NCI-H446 (cell line): ENCODE results near the gene POMT1.

Source experiments
- DNase-seq, 2 experiments: peaks; one replicate each; lab custom pipeline; 2025; lab: John Stamatoyannopoulos, UW

The POMT1 gene

DNA sequence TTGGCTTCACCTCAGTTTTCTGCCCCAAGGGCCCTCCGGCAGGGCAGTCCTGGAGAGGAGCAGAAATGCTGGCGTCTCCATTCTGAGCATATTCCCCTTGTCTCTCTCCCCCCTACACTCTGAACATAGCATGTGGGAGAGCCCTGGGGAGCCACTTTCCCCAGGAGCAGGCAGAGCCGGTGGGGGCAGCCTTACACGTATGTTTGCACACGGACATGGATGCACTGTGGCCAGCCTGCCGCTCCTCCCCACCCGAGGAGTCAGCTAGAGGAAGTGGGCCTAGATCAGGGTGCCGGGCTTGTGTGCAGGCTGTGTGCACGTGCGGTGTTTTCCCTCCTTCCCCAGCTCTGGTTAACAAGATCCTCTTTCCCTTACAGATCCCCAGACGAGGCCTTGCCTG lies 25.4 kb upstream of the POMT1 start:
- DNase-seq = no peak

DNA sequence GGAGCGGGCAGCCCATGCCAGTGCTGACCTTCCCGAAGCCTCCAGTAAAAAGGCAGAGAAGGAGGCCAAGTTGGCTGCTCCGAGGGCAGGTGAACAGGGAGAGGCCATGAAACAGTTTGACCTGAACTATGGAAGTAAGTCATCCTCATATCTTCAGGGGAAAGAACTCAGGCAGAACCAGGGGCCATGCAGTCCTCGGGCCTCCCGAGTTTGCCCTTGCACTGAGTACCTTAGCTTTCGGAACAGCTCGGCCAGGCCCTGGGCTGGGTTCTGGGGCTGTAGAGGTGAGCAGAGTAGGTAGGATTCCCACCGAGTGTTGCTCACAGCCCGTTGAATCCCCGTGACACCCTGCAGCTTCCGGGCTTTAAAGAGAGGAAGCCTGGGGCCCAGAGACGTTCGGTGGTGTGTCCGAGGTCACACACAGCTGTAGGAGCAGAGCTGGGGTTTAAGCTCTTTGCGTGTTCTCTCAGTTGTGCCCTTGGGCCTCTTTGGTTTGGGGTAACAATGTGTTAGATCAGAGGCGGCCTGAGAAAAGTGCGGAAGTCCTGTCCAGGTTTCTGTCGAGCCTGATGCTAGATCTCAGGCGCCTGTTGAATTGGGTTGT lies 24.8 kb upstream of the POMT1 start:
- DNase-seq = no peak

DNA sequence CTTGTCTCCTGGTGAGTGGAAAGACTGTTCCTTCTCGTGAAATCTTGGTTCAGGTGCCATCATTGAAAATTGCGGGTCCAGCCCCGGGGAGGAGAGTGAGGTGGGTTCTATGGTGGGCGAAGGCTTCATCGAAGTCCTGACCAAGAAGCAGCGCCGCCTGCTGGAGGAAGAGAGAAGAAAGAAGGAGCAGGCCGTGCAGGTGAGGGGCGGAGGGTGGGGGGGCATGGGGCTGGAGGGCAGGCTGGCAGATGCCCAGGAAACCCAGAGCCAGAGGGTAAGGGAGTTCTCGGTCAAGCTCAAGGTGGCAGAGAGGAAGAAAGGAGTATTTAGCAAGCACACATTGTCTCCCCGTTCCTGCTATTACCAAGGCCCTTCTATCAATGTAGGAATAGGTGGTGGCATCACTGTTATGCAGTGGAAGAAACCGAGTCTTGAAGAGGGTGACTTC lies 24.3 kb upstream of the POMT1 start:
- no peak for DNase-seq

DNA sequence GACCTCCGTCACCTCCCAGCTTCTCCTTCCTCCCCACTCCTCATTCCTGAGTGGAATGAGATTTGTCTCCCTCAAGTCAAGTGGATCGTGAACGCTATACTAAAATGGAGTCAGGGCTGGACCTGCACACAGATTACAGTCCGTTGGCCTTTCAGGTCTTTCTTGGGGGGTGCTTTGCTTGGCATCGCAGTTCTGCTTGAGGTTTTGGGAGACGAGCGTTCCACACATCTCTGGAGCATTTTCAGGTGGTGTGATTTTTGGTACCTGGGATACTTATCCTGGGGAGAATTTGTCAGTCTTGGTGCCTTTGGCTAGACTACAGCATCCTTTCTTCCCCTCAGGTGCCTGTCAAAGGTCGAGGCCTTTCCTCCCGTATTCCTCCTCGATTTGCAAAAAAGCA lies 23.8 kb upstream of the POMT1 start:
- DNase-seq = no peak

DNA sequence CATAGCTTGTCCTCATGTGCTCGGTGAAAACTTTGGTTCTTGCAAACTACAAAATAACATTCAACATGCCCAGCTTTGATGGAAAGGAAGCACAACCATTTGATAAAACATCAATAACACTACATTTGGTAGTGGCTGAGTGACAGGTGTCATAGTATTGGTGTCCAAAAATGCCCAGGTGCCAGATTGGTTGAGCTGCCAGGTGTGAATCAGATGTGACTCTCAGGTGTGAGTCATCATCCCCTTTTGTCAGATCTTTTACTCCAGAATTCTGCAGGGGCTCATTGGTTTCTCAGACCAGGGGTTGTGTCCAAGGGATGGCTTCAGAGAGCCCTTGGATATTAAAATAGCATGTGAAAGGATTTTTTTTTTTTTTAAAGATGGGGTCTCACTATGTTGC lies 22.5 kb upstream of the POMT1 start:
- no peak for DNase-seq

DNA sequence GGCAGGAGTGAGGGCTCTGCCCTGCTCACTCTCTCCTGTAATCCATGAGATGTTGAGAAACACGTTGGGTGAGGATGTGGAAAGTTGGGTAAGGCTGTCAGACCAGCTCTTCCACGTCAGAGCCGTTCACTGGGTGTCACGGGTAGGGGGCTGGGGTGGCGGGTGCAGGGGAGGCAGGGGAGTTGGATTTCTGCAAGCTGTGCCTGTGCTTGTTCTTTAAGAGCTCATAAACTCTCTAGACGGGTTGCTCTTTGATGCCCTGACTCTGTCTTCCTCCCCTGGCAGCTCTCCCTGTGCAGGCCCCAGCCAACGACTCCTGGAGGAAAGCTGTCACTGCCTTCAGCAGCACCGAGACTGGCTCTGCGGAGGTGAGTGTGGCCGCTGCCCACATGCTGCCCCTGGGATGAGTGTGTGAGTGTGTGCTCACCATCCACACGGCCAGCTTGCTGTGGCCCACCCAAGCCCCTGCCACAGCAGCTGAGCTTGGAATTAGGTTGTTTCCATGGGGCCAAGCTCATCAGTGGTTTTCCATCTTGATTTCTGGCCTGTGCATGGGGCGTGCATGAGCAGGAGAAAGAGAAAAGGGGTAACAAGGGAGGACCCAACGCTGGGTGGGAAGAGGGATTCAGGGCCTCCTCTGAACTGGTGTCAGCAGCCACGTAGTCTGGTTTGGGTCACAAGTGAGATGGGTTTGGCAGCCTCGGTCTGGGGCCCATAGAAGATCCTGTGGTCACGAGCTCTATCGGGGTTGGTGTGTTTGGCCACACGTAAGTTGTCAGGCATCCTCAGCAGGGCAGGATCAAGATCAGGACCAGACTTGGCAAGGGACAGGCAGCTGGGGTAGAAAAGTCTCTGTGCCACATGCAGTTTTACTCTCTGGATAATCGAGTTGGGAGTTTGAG lies 21.0 kb upstream of the POMT1 start:
- DNase-seq = no peak

DNA sequence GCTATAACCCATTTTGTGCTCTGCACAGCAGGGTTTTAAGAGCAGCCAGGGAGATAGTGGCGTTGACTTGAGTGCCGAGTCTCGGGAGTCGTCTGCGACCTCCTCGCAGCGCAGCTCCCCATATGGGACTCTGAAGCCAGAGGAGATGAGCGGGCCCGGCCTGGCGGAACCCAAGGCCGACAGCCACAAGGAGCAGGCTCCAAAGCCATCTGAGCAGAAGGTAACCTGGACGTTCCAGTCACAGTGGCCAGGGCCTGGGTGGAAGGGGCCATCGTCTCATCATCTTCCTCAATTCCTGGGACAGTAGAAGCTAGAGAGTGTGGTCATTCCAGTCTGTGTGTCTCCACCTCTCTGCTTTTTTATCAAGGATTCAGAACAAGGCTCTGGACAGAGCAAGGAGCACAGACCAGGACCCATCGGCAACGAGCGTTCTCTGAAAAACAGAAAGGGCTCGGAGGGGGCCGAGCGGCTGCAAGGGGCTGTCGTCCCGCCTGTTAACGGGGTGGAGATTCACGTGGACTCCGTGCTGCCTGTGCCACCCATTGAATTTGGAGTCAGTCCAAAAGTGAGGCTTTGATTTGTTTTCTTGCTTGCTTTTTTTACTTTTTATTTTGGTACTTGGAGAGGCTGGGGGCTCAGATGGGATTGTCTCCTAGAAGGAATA lies 20.2 kb upstream of the POMT1 start:
- no peak for DNase-seq

DNA sequence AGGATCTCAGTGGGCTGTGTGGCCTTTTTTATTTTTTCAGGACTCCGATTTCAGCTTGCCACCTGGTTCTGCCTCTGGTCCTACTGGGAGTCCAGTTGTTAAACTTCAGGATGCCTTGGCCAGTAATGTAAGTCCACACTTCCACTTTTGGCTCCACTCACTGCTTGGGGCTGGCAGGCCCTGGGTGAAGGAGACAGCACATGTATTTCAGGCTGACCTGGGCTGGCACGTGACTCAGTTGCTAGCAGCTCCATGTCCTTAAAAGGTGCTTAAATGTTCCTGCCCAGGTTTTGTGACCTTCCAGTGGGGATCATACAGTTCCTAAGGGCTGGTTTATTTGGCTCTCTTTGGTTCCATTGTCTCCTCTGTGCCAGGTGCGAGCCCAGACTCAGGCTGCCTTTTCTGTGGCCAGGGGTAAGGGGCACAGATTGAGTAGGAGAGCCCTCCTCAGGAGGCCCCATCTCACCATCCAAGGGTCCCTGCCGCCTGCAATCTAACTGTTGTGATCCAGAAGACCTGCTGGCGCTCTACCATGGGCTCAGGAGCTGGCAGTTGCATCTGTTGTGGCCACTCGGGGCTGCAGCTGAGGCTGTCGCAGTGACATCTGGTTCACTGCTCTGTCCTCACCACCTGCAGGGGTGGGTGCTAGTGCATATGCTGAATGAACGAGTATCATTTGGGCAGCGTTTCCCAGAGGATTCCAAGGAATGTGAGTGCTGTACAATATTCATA lies 19.2 kb upstream of the POMT1 start:
- DNase-seq = no peak

DNA sequence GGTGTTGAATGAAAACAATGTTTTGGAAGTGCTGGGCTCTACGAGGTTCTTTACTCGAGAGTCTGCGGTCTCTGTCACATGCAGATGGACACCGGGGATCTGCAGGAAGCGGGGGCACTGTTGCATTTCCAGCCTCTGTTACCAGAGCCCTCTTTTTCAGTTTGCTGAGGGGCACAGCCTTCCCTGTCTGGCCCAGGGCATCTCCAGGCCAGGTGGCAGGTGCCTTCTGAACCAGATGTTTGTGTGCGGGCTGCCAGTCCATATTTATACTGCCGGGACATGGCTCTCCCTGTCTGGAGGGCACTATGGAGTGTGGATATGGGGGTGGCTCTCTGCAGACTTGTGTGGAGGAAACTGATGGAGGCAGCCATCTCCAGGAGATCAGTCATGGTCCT lies 18.7 kb upstream of the POMT1 start:
- no peak for DNase-seq

DNA sequence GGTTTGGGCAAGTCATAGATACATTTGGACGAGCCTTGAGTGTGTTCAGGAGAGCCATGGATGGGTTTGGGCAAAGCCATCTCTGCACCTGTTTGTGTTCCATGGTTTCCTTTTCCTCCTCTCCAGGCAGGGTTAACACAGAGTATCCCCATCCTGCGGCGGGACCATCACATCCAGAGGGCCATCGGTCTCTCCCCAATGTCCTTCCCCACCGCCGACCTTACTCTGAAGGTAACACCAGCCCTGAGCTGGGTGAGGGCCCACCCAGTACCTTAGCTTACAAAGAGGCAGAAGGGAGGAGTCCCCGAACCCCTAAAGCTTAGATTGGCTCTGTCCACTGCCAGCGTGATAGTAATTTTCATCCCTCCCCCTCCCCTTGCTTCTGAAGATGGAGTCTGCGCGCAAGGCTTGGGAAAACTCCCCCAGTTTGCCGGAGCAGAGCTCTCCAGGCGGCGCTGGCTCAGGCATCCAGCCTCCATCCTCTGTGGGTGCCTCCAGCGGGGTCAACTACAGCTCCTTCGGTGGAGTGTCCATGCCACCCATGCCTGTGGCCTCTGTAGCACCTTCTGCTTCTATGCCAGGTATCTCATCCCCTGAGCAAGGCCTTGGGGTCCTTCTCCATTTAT lies 18.0 kb upstream of the POMT1 start:
- no peak for DNase-seq

DNA sequence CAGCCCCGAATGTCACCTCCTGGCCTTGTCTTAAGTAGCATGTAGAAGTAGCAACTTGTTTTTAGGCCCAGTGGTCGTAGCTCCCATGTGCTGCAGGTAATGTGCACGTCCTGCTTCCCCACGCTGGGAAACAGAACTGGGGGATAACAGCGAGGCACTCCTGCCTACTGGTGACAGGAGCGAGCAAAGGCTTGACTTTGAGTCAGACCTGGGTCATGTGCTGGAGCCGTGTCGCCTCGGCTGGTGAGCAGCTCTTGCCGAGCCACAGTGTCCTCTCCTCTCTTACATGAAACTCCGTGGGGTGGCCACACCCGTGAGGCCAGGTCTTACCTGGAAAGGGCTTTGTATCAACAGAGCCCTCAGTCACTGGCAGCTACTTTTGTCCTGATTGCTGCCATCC lies 17.5 kb upstream of the POMT1 start:
- no peak for DNase-seq

DNA sequence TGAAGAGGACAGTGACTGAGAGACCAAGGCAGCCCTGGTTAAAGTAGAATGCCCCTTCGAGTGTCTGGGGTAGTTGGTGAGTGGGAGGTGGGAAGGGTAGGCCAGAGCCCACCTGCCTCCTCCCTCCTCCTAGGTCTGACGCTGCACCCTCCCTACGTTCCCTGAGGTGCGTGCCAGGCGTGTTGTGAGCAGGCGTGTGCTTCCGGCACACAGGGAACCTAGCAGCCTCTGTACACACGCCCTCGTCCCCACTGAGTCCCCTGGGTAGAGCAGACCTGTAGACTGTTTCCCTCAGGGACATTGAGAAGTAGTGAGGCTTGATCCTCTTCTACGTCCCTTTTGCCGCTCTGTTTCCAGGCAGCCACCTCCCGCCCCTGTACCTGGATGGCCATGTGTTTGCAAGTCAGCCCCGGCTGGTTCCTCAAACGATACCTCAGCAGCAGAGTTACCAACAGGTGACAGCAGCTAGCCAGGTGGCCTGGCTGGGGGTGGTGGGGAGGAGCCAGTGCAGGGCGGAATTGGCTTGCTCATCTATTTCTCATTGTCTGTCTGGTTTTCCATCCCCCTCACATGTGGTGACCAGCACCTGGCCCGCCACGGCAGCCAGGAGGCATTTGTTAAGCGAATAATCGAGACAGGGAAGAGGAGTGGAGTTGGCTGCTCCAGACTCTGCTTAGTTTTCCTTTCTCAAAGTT lies 16.8 kb upstream of the POMT1 start:
- DNase-seq = no peak

DNA sequence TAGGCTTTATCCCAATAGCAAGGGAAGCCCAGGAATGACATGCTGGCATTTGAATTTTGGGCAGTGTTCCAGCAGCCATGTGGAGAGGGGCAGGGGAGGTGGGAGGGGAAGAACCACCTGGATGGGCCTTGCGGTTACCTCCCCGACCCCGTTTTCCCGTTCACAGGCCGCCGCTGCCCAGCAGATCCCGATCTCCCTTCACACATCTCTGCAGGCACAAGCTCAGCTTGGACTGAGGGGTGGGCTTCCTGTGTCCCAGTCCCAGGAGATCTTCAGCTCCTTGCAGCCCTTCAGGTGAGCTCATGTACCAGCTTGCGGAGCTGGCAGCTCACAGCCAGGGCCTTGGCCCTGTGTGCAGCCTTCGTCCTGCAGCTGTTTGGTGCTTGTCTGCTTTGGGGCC lies 15.7 kb upstream of the POMT1 start:
- DNase-seq = no peak

DNA sequence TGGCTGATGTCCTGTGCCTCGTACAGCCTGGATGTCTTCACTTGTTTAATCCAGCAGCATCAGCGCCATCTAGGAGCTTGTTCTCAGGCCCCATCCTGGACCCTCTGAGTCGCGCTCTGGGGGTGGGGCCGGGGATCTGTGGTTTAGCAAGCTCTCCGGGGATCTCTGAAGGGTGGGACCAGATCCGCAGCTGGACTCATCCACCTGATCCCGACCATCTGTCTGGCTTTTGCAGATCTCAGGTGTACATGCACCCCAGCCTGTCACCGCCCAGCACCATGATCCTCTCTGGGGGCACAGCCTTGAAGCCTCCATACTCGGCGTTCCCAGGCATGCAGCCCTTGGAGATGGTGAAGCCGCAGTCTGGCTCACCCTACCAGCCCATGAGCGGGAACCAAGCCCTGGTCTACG lies 15.1 kb upstream of the POMT1 start:
- no peak for DNase-seq

DNA sequence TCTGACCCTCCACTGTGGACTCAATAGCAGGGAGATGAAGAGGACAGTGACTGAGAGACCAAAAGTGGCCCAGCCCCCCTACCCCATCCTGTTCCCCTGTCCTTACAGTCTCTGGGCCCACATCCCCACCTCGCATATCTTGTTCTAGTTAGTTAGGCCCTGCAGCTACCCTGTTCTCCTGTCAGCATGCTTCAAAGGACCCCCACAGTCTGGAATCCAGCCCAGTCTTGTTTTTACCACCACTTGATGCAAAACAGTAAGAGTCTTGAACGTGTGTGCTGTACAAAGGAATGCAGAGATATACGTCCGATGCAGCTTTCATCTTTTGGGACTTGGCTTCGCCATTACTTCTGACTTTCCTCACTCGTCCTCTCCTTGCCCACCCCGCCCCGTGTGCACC lies 12.2 kb upstream of the POMT1 start:
- DNase-seq = no peak

DNA sequence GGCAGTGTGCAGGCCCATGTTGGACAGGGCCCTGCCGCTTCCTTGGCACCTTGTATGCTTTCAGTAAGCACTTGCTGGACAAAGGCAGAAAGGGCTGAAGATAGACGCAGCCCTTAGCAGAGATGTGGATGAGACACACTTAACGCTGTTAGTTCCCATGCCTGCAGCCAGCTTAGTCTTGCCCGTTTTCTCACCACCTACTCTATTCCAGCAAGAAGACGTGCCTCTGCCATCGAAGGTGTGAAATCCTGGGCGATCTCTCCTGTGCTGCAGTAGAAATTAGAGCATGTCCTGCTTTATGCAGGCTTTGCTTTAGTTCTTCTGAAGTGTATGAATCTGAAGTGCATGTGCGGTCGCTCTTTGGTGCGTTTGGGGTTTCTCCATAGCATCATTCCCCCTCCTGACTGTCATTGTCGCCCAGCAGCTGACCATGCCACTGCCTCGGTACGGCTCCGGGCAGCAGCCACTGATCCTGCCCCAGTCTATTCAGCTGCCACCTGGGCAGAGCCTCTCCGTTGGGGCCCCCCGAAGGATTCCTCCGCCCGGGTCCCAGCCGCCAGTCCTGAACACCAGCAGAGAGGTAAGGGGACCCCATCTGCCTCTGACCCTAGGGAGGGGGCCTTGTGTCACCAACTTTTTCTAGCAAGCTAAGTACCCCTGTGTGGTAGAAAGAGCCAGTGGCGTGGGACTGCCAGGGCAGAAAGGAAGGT lies 11.6 kb upstream of the POMT1 start:
- DNase-seq = no peak

DNA sequence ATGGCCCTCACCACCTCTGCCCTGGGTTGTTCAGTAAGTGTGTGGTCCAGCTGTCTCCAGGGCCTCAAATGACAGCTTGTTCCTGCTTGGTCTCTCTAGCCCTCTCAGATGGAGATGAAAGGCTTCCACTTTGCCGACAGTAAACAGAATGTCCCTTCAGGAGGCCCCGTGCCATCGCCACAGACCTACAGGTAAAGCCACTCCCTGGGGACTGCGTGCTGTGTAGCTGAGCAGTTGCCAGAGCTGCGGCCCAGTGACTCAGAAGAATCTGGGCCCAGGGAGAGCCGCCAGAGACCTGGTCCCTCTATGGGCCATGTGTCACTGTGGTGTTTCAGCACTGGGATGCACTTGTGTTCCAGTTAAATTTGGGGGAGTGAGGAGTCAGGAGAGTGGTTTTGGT lies 10.6 kb upstream of the POMT1 start:
- no peak for DNase-seq

DNA sequence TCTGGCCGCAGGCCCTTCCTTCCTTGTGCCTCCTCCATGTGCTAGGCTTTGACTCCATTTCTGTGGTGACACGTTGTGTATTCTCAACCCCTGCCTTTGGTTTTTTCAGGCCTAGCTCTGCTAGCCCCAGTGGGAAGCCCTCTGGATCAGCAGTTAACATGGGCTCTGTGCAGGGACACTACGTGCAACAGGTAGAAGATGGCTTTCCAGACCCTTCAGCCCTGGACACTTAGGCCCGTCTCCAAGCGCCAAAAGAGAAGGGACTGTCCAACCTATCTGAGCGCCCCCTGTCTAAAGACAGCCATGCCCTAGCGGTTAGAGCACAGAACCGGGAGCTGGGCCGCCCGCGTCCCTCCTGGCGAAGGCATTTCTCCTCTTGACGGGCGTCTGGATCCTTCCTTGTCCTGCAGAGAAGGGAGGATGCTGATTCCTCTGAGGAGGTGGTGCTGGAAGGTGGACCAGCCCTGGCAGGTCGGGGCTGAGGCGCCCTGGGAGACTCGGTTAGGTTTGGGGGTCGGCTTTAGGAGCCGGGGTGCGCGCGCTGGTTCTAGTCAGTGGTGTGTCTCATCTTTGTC lies 8.3 kb upstream of the POMT1 start:
- DNase-seq = no peak

DNA sequence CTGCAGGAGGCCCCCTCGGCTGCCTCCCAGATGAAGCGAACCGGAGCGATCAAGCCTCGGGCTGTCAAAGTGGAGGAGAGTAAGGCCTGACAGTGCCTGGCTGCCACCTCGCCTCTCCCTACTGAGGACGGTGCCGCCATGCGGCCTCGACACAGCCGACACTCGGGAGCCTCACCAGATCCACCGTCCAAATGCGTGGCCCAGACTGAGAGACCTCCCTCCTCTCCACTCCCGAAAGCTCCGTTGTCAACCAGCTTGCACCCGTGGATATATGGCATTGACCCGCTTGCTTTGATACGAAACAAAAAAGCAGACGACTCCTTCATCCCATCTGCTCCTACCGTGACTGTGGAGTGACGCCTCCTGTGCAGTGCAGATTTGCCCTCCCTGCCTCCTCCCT lies 6.9 kb upstream of the POMT1 start:
- no peak for DNase-seq

DNA sequence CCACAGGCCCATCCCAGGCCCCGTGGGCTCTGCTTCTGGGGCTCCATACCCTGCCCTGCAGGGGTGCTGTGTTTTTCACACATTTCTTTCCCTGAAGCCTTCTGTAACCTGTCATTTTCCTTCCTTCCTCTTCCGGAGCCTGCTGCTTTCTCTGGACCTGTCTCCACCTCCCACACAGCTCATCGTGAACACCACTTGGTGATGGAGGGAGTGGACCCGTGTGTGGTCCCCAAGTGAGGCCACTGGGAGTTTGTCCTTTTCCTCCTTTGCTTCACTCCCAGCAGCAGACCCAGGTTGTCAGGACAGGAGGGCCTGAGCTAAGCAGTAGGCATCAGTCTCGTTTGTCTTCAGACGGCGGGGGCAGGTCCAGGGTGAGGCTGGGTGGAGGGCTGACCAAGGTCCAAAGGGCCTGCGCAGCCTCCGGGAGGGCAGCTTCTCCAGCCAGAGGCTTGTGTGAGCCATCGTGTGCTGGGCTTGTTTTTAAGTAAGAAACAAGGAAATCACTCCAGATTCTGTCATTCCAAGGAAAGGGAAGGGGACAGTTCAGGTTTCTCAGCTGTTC lies 5.8 kb upstream of the POMT1 start:
- DNase-seq = no peak
